HG03139 (cell line): Measurements from ENCODE around the gene NCAN.
"Not testable (repeated sequence)": the region's sequence is repeated elsewhere in the genome, so short reads cannot be mapped to it uniquely, and the experiment has no call there.

Experiments used
- ATAC-seq: cut with Tn5 transposase; IDR thresholded peaks from one replicate; pipeline ENCODE4 v1.9.1; 2021; ENCODE audit not compliant: unreplicated experiment

The NCAN gene

GRCh38 chr19:19192910-19193423 is 18.8 kb upstream of the NCAN start:
- ATAC-seq = no peak

- ATAC-seq = no peak
Observed at GRCh38 chr19:19193926-19194325, 17.8 kb upstream of the NCAN start.

- ATAC-seq = no peak
Observed at GRCh38 chr19:19201697-19202630, 9.8 kb upstream of the NCAN start.

- ATAC-seq = no peak
Observed at GRCh38 chr19:19202707-19203011, 9.1 kb upstream of the NCAN start.

GRCh38 chr19:19203012-19203856 is 8.5 kb upstream of the NCAN start, which contains the start of gene NR2C2AP:
TSS of gene NR2C2AP (minus strand) at chr19:19203414. CDS start at chr19:19203060, 354 bp downstream.
- peak; percentile 59 for ATAC-seq

GRCh38 chr19:19204181-19204580 is 7.6 kb upstream of the NCAN start:
- ATAC-seq = no peak

- no peak for ATAC-seq
Observed at GRCh38 chr19:19205416-19206410, 6.0 kb upstream of the NCAN start.

GRCh38 chr19:19206938-19207337 is 4.8 kb upstream of the NCAN start:
- ATAC-seq = no peak

GRCh38 chr19:19207637-19208572 is 3.9 kb upstream of the NCAN start:
- no peak for ATAC-seq

GRCh38 chr19:19209372-19209771 is 2.4 kb upstream of the NCAN start:
- ATAC-seq = no peak

- no peak for ATAC-seq
Observed at GRCh38 chr19:19212916-19213315, 1.2 kb downstream of the NCAN start.

- ATAC-seq = no peak
Observed at GRCh38 chr19:19213426-19214158, 1.8 kb downstream of the NCAN start.

- no peak for ATAC-seq
Observed at GRCh38 chr19:19214159-19214490, 2.4 kb downstream of the NCAN start.

- ATAC-seq = no peak
Observed at GRCh38 chr19:19214892-19215291, 3.1 kb downstream of the NCAN start.

GRCh38 chr19:19215792-19216191 is 4.0 kb downstream of the NCAN start:
- ATAC-seq = no peak

- no peak for ATAC-seq
Observed at GRCh38 chr19:19217099-19217498, 5.3 kb downstream of the NCAN start.

- no peak for ATAC-seq
Observed at GRCh38 chr19:19218911-19219310, 7.2 kb downstream of the NCAN start.

GRCh38 chr19:19221000-19221399 is 9.2 kb downstream of the NCAN start:
- ATAC-seq = not testable (repeated sequence)

GRCh38 chr19:19223060-19223459 is 11.3 kb downstream of the NCAN start:
- ATAC-seq = no peak
